ENCODE results near the gene PTTG1IP2. TPM values are rescaled to one million over a fixed set of nuclear protein-coding genes. Genes with fewer than 3 reads are reported as not detected.

The PTTG1IP2 gene
- total RNA-seq, 2 donors from 2014 or later = not detected

DNA sequence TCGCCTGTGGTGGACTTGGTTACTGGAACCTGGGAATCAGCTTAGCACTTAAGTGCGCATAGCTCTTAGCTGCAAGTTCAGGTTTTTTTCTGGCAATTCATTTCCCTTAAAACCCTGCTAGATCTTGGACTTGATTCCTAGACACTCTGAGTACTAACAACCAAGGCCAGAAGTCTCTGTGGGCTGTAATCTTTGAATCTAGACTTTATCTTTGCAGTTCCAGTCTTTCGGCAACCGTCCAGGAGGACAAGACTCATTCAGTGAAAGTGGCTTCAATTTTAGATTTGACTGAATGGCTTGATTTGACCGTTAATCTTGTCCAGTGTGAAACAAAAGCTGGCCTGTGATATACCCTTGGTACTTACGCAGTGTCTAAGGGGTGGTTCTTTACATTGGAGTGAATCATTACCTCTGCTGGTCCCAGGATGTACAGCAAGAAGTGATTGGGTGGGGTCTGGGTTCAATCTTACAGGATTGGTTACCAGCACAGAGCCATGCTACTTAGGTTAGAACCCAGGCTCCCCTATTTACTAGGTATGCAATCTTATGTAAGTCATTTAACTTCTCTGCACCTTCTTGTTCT, 16.4 kb downstream of the PTTG1IP2 start:
- Histone ChIP-seq H3K36me3 (ENCODE audit: control insufficient read depth, insufficient read depth, low read length) (no peaks in the 10 kb centered on the region), H3K9ac (ENCODE audit: extremely low read depth, low read length, poor library complexity, severe bottlenecking) (no peak overlapping the region), H3K27ac (ENCODE audit: low read depth, low read length) (no peak overlapping the region), H3K4me3 (ENCODE audit: low read length) (no peak overlapping the region), H3K27me3 (ENCODE audit: control insufficient read depth, insufficient read depth, low read length, poor library complexity, severe bottlenecking) (no peaks in the 10 kb centered on the region), H3K9me3 (ENCODE audit: control insufficient read depth, low read length) (no peaks in the 10 kb centered on the region), H3K4me1 (ENCODE audit: control insufficient read depth, insufficient read depth, low read length) (no peaks in the 10 kb centered on the region)
- no peak overlapping the region for H3K27ac Mint-ChIP-seq
- WGBS, 2 experiments (ENCODE audit: insufficient coverage in 1 of 2, insufficient read length in 1 of 2) = 75 to 78% methylated on average over 6 of the region's 6 CpGs
- no peaks in the 10 kb centered on the region for H3K9me3 Mint-ChIP-seq
- H3K36me3 Mint-ChIP-seq (ENCODE audit: low read depth) = no peaks in the 10 kb centered on the region
- TF ChIP-seq, protein P1, sequence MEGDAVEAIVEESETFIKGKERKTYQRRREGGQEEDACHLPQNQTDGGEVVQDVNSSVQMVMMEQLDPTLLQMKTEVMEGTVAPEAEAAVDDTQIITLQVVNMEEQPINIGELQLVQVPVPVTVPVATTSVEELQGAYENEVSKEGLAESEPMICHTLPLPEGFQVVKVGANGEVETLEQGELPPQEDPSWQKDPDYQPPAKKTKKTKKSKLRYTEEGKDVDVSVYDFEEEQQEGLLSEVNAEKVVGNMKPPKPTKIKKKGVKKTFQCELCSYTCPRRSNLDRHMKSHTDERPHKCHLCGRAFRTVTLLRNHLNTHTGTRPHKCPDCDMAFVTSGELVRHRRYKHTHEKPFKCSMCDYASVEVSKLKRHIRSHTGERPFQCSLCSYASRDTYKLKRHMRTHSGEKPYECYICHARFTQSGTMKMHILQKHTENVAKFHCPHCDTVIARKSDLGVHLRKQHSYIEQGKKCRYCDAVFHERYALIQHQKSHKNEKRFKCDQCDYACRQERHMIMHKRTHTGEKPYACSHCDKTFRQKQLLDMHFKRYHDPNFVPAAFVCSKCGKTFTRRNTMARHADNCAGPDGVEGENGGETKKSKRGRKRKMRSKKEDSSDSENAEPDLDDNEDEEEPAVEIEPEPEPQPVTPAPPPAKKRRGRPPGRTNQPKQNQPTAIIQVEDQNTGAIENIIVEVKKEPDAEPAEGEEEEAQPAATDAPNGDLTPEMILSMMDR (conservative IDR thresholded peaks at IDR 0.05) = no peak
- no peaks in the 10 kb centered on the region for H3K4me1 Mint-ChIP-seq
- no peak overlapping the region for H3K4me3 Mint-ChIP-seq
- no peak for DNase-seq
- H3K27me3 Mint-ChIP-seq (ENCODE audit: insufficient read depth) = no peaks in the 10 kb centered on the region

- H3K9me3 Mint-ChIP-seq = no peaks in the 10 kb centered on the region
- TF ChIP-seq, protein P1 (conservative IDR thresholded peaks at IDR 0.05) = no peak
- no peaks in the 10 kb centered on the region for H3K36me3 Mint-ChIP-seq (ENCODE audit: low read depth)
- no peaks in the 10 kb centered on the region for H3K4me1 Mint-ChIP-seq
- no peaks in the 10 kb centered on the region for H3K36me3 ChIP-seq (ENCODE audit: control insufficient read depth, insufficient read depth, low read length)
- H3K4me1 ChIP-seq (ENCODE audit: control insufficient read depth, insufficient read depth, low read length) = no peaks in the 10 kb centered on the region
- no peaks in the 10 kb centered on the region for H3K27me3 ChIP-seq (ENCODE audit: control insufficient read depth, insufficient read depth, low read length, poor library complexity, severe bottlenecking)
- H3K27ac ChIP-seq (ENCODE audit: low read depth, low read length) = no peak overlapping the region
- H3K4me3 ChIP-seq (ENCODE audit: low read length) = no peak overlapping the region
- no peaks in the 10 kb centered on the region for H3K9me3 ChIP-seq (ENCODE audit: control insufficient read depth, low read length)
- H3K4me3 Mint-ChIP-seq = no peak overlapping the region
- WGBS, 2 experiments (ENCODE audit: insufficient coverage in 1 of 2, insufficient read length in 1 of 2) = 83% methylated on average over 2 of the region's 2 CpGs; no CpG with 5 or more reads in 1 of the 2 experiments
- no peak overlapping the region for H3K9ac ChIP-seq (ENCODE audit: extremely low read depth, low read length, poor library complexity, severe bottlenecking)
- no peak overlapping the region for H3K27ac Mint-ChIP-seq
- H3K27me3 Mint-ChIP-seq (ENCODE audit: insufficient read depth) = no peaks in the 10 kb centered on the region
- no peak for DNase-seq
Observed at GRCh38 chr7:90487808-90488207, 18.4 kb downstream of the PTTG1IP2 start.

DNA sequence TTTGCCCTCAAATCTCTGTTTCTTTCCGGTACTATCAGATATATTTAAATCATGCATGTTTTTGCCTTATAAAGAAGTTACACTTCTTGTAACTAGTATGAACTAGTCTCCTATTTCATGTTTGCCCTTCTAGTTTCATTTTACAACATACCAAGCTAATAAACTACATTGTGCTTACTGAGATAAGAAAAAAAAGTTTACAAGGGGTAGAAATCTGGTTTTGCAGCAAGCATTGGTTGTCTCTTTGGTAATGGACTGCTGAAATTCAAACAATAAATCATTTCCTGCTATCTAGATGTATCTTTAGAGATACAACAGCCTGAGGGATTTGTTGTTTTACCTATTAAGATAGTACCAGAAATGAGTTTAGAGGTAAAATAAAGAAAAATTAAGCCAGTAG, 18.8 kb downstream of the PTTG1IP2 start:
- H3K36me3 ChIP-seq (ENCODE audit: control insufficient read depth, insufficient read depth, low read length) = no peaks in the 10 kb centered on the region
- WGBS, 2 experiments (ENCODE audit: insufficient coverage in 1 of 2, insufficient read length in 1 of 2) = 92 to 100% methylated on average over 1 of the region's 1 CpG
- no peak overlapping the region for H3K4me3 Mint-ChIP-seq
- H3K4me3 ChIP-seq (ENCODE audit: low read length) = no peak overlapping the region
- no peak overlapping the region for H3K9ac ChIP-seq (ENCODE audit: extremely low read depth, low read length, poor library complexity, severe bottlenecking)
- no peaks in the 10 kb centered on the region for H3K27me3 ChIP-seq (ENCODE audit: control insufficient read depth, insufficient read depth, low read length, poor library complexity, severe bottlenecking)
- H3K27ac Mint-ChIP-seq = no peak overlapping the region
- H3K4me1 ChIP-seq (ENCODE audit: control insufficient read depth, insufficient read depth, low read length) = no peaks in the 10 kb centered on the region
- H3K27me3 Mint-ChIP-seq (ENCODE audit: insufficient read depth) = no peaks in the 10 kb centered on the region
- no peaks in the 10 kb centered on the region for H3K9me3 Mint-ChIP-seq
- H3K36me3 Mint-ChIP-seq (ENCODE audit: low read depth) = no peaks in the 10 kb centered on the region
- TF ChIP-seq, protein P1 (conservative IDR thresholded peaks at IDR 0.05) = no peak
- no peaks in the 10 kb centered on the region for H3K4me1 Mint-ChIP-seq
- no peak overlapping the region for H3K27ac ChIP-seq (ENCODE audit: low read depth, low read length)
- no peaks in the 10 kb centered on the region for H3K9me3 ChIP-seq (ENCODE audit: control insufficient read depth, low read length)
- DNase-seq = no peak
